ENCODE measurements around the gene SLC26A6.

Gene SLC26A6

GRCh38 chr3:48631516-48632448, 3.5 kb downstream of the SLC26A6 start:
- DNase-seq (ENCODE audit: low read depth): no peak

GRCh38 chr3:48630833-48631232, 4.4 kb downstream of the SLC26A6 start:
- DNase-seq (ENCODE audit: low read depth): no peak

DNA sequence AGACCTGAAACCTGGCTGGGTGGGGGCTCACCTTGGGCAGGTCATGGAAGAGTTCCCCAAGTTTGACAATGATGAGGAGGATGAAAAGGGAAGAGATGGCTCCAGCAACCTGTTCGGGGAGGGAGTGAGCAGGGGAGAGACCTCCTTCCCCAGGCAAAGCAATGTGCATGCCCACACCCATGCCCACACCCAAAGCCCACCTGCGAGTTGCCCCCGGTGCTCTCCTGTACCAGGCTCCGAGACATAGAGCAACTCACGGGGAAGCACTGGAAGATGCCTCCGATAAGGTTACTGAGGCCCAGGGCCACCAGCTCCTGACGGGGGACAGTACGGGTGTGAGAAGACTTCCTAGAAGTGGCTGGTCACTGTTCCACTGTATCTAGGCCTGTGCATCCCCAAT, 4.9 kb downstream of the SLC26A6 start:
- no peak for DNase-seq (ENCODE audit: low read depth)

DNA sequence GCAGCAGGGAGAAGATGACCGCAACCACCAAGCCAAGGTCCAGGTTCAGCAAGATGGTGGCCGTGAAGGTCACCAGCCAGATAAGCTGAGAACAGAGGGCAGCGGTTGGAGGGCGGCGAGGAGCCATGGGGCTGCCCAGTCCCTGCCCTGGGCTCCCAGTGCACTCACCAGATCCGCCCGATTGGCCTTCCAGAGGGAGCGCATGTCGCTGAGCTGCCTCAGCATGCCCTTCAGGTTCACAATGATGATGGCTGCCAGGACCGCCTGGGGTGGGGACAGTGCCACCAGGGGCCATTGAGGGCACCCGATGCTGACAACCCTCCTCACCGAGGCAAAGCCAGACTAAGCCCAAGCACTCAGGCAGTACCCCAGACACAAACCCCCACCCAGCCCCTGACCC, 5.4 kb downstream of the SLC26A6 start:
- DNase-seq (ENCODE audit: low read depth): no peak

GRCh38 chr3:48628277-48629017, 6.8 kb downstream of the SLC26A6 start:
- DNase-seq (ENCODE audit: low read depth): no peak

- DNase-seq (ENCODE audit: low read depth): no peak
Observed at GRCh38 chr3:48625600-48625999, 9.7 kb downstream of the SLC26A6 start.

DNA sequence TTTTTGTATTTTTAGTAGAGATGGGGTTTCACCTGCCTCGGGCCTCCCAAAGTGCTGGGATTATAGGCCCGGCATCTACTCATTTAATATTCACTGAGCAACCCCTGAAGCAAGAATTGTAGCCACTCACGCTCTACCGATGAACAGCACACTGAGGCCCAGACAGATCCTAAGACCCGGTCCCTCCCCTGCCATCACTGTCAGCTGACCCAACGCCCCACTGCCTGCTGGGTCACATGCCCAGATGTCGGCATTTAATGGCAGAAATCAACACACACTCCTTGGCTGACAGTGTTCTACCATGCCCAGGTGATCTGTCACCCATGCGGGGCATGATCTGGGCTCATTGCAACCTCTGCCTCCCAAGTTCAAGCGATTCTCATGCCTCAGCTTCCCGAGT, 10.5 kb downstream of the SLC26A6 start:
- no peak for DNase-seq (ENCODE audit: low read depth)

GRCh38 chr3:48623851-48624547, 11.3 kb downstream of the SLC26A6 start:
- DNase-seq (ENCODE audit: low read depth): no peak

DNA sequence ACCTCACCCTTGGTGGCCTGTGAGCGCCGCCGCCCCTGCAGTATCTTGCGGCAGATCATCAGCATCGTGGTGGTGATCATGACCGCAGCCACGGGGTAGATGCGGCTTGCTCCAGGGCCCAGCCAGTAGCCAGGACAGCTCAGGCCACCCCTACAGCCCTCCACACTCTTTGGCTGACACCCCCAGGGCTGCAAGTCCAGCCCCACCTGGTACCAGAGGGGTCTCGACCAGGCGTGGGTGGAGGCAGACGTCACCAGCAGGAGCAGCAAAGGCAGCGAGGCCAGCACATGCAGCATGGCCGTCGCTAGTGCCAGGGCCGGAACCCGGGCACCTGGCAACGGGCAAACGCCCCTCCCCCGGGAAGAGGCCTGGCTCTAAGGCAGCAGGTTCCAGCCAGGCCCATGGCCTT, 13.8 kb downstream of the SLC26A6 start, which contains the start of gene TMEM89:
Gene TMEM89, minus strand, starts transcription at position 309 of the 409 bp plus-strand sequence. Its CDS starts 13 bp downstream, at position 296.
- no peak for DNase-seq (ENCODE audit: low read depth)

DNA sequence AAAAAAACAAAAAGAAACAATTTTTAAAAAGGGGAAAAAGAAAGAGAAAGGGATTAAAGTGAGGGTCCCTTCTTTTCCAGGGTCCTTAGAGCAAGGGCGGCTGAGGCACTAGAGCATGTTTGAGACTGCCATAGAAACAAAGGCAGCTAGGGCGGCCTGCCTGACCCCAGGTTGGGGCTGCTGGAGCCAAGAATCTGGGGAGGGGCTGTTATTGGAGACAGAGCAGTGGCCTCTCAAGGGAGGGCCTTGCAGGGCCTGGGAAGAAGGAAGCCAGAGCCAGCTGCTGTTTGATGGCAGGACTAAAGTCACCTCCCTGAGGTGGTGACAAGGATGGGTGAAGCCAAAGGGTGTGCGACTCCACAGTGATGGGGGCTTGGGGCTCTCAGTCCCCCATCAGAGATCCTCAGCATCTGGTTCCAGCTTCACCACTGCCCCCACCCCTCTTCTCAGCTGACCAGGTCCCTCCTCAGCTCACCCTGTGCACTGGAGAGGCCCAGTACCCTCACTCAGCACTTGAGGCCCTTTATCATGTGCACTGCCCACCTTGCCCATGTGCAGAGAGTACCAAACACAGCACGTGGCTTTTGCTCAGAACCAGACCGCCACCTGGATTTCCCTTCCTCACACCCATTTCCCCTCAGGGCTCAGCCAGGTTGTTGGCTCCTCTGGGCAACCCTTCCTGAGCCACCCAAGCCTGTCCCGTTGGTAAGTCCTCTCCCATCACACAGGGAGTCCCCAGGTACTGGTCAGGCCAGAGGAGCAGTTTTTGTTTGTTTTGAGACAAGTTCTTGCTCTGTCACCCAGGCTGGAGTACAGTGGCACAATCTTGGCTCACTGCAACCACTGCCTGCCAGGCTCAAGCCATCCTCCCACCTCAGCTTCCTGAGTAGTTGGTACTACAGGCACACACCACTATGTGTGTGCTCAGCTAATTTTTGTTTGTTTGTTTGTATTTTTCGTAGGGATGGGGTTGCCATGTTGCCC, 15.4 kb downstream of the SLC26A6 start:
- no peak for DNase-seq (ENCODE audit: low read depth)

GRCh38 chr3:48617559-48617958, 17.7 kb downstream of the SLC26A6 start:
- DNase-seq (ENCODE audit: low read depth): no peak

DNA sequence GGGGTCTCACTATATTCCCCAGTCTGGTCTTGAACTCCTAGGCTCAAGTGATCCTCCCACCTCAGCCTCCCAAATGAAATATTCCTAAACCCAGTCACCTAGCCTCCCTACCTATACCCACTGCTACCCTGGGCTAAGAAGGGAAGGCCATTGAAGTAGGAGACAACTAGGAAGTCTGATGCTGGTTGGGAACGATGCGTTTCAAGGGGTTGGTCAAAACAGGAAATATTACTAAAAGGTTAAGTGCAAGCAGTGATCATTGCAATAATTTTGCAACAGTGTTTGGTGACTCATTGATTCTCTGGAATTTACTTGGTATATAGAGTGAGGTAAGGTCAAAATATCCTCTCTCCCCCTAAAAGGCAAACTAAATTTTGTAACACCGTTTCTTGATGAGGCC, 21.2 kb downstream of the SLC26A6 start:
- DNase-seq (ENCODE audit: low read depth): no peak

GRCh38 chr3:48612309-48612708, 23.0 kb downstream of the SLC26A6 start:
- no peak for DNase-seq (ENCODE audit: low read depth)

GRCh38 chr3:48609088-48610005, 25.9 kb downstream of the SLC26A6 start, which contains the start of gene UQCRC1:
Gene UQCRC1 (minus strand): TSS chr3:48609646. CDS start chr3:48609620, 26 bp downstream.
- DNase-seq (ENCODE audit: low read depth): peak; percentile 81

- no peak for DNase-seq (ENCODE audit: low read depth)
Observed at GRCh38 chr3:48607519-48607918, 27.7 kb downstream of the SLC26A6 start.

DNA sequence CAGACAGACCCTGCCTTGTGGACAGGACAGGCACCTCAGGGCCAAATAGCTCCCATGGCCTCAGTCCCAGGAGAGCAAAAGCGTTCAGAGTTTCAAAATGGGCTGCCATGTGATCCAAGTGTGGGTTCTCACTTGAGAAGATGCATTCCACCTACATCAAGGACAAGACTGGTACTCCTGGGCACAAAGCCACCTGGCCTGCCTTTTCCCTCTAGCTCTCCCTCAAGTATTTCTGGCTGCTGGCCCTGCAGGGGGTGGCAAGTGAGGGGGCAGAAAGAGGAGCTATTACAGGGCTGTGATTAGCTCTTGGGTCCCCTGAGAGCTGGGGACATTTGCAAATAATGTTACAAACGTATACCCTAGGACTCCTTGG, 33.7 kb downstream of the SLC26A6 start:
- no peak for DNase-seq (ENCODE audit: low read depth)

GRCh38 chr3:48600711-48601621, 34.3 kb downstream of the SLC26A6 start:
- no peak for DNase-seq (ENCODE audit: low read depth)

- DNase-seq (ENCODE audit: low read depth): no peak
Observed at GRCh38 chr3:48599509-48600285, 35.6 kb downstream of the SLC26A6 start.

Data from T-helper 22 cell (primary cell).